IMR-90 (cell line): ENCODE measurements around the gene ARL14EPL. TPM values are rescaled to one million over a fixed set of nuclear protein-coding genes. Genes with fewer than 3 reads are reported as not detected.

Source experiments
- ATAC-seq: fragments of 200-7000 bp; cut with Tn5 transposase; 2 replicates; pipeline ENCODE4 v1.9.1; 2020; ENCODE audit warnings: low read depth, mild to moderate bottlenecking, moderate library complexity
- BruUV-seq: library from RNA; stranded (reverse); fragments of 400-500 nt; replicated peaks from 2 replicates; lab custom pipeline; 2021; lab: Mats Ljungman, UMichigan
- CTCF ChIA-PET: fragments of 300-600 bp; formaldehyde crosslinking; extraction: SDS; loops from one replicate; lab custom pipeline; 2021; ENCODE audit warnings: antibody characterized with exemption; lab: Yijun Ruan, JAX
- POLR2A ChIA-PET: fragments of 300-600 bp; sonication (Branson Sonifier 250); formaldehyde crosslinking; loops from one replicate; lab custom pipeline; 2022; ENCODE audit warnings: antibody characterized with exemption; ENCODE audit not compliant: unreplicated experiment; lab: Charles Lee
- DNase-seq: peaks from one replicate; pipeline ENCODE4 v3.0.0; 2013
- H2AFZ ChIP-seq: replicated peaks from 2 replicates; pipeline ENCODE3; 2013; ENCODE audit warnings: low read length, mild to moderate bottlenecking; ENCODE audit not compliant: poor library complexity
- H2AK5ac ChIP-seq: 2 replicates; pipeline ENCODE4 v1.6.1; 2013; ENCODE audit warnings: low read depth, low read length, inconsistent platforms
- H2AK9ac ChIP-seq: replicated peaks from 2 replicates; pipeline ENCODE3; 2013; ENCODE audit warnings: mild to moderate bottlenecking, low read depth, low read length, moderate library complexity; ENCODE audit not compliant: poor library complexity
- H2BK120ac ChIP-seq: 2 replicates; pipeline ENCODE4 v1.6.1; 2013; ENCODE audit warnings: low read depth, low read length, inconsistent platforms
- H2BK15ac ChIP-seq: 3 replicates; pipeline ENCODE4 v1.6.1; 2013; ENCODE audit warnings: low read depth, low read length, inconsistent platforms
- H2BK20ac ChIP-seq: 2 replicates; pipeline ENCODE4 v1.6.1; 2013; ENCODE audit warnings: low read depth, mild to moderate bottlenecking, inconsistent platforms, low read length, moderate library complexity
- H2BK5ac ChIP-seq: 2 replicates; pipeline ENCODE4 v1.6.1; 2013; ENCODE audit warnings: mild to moderate bottlenecking, low read depth, low read length, inconsistent platforms; ENCODE audit not compliant: poor library complexity, severe bottlenecking
- H3K14ac ChIP-seq: replicated peaks from 2 replicates; pipeline ENCODE4 v1.6.1; 2013; ENCODE audit warnings: low read depth, low read length, inconsistent platforms
- H3K18ac ChIP-seq: 2 replicates; pipeline ENCODE4 v1.6.1; 2013; ENCODE audit warnings: low read depth, low read length, control low read depth
- H3K23ac ChIP-seq: 2 replicates; pipeline ENCODE4 v1.6.1; 2013; ENCODE audit warnings: low read depth, low read length, inconsistent platforms
- H3K27ac ChIP-seq: 2 replicates; pipeline ENCODE4 v1.5.1; 2013; ENCODE audit warnings: mild to moderate bottlenecking, control low read depth, low read length; ENCODE audit not compliant: insufficient read depth
- H3K27me3 ChIP-seq: 2 replicates; pipeline ENCODE4 v1.6.1; 2013; ENCODE audit warnings: low read length; ENCODE audit not compliant: control insufficient read depth, insufficient read depth
- H3K36me3 ChIP-seq: 2 replicates; pipeline ENCODE4 v1.6.1; 2013; ENCODE audit warnings: low read length, mixed read lengths; ENCODE audit not compliant: control insufficient read depth, insufficient read depth
- H3K4ac ChIP-seq: 2 replicates; pipeline ENCODE4 v1.6.1; 2013; ENCODE audit warnings: low read depth, low read length, inconsistent platforms
- H3K4me1 ChIP-seq: 2 replicates; pipeline ENCODE4 v1.6.1; 2013; ENCODE audit warnings: low read length, mixed read lengths; ENCODE audit not compliant: control insufficient read depth, insufficient read depth
- H3K4me2 ChIP-seq: 2 replicates; pipeline ENCODE4 v1.6.1; 2013; ENCODE audit warnings: low read depth, mild to moderate bottlenecking, control low read depth, low read length, moderate library complexity
- H3K4me3 ChIP-seq: 2 replicates; pipeline ENCODE4 v1.5.1; 2013; ENCODE audit warnings: low read depth, mild to moderate bottlenecking, control low read depth, low read length, moderate library complexity; ENCODE audit not compliant: insufficient read depth
- H3K56ac ChIP-seq: 2 replicates; pipeline ENCODE4 v1.6.1; 2013; ENCODE audit warnings: low read length, inconsistent platforms; ENCODE audit not compliant: insufficient read depth; ENCODE audit errors: extremely low read depth
- H3K79me1 ChIP-seq, 2 experiments: 2 replicates each; pipeline ENCODE4 v1.6.1; 2013; ENCODE audit warnings: low read length in 2 of 2, inconsistent platforms in 1 of 2, low read depth in 1 of 2
- H3K9ac ChIP-seq: 2 replicates; pipeline ENCODE4 v1.6.1; 2013; ENCODE audit warnings: low read depth, low read length, control low read depth
- H3K9me1 ChIP-seq: 2 replicates; pipeline ENCODE4 v1.6.1; 2013; ENCODE audit warnings: low read length, inconsistent platforms; ENCODE audit not compliant: insufficient read depth
- H3K9me3 ChIP-seq: 2 replicates; pipeline ENCODE4 v1.6.1; 2013; ENCODE audit warnings: low read length; ENCODE audit not compliant: control insufficient read depth, insufficient read depth
- H4K20me1 ChIP-seq: 2 replicates; pipeline ENCODE4 v1.6.1; 2013; ENCODE audit warnings: low read length, inconsistent platforms; ENCODE audit not compliant: insufficient read depth
- H4K5ac ChIP-seq: 2 replicates; pipeline ENCODE4 v1.6.1; 2013; ENCODE audit warnings: mild to moderate bottlenecking, low read depth, low read length, control low read depth
- H4K8ac ChIP-seq, 2 experiments: 2 replicates each; pipeline ENCODE4 v1.6.1; 2013; ENCODE audit warnings: low read depth in 2 of 2, low read length in 2 of 2, control low read depth in 1 of 2, inconsistent platforms in 1 of 2
- H4K91ac ChIP-seq: 2 replicates; pipeline ENCODE4 v1.6.1; 2013; ENCODE audit warnings: low read depth, low read length, inconsistent platforms; ENCODE audit not compliant: insufficient read depth
- BHLHE40 ChIP-seq: fragments of 150-350 bp; IDR thresholded peaks from 2 replicates; pipeline ENCODE4 v1.6.1; 2016; ENCODE audit warnings: mild to moderate bottlenecking, low read depth, low read length
- CEBPB ChIP-seq: IDR thresholded peaks from 2 replicates; pipeline ENCODE4 v1.6.1; 2012; ENCODE audit warnings: low read depth, low read length, improper control_type of control experiment
- CHD1 ChIP-seq: IDR thresholded peaks from 2 replicates; pipeline ENCODE4 v1.6.1; 2012; ENCODE audit warnings: low read depth, low read length, improper control_type of control experiment
- ELK1 ChIP-seq: fragments of 150-350 bp; IDR thresholded peaks from 2 replicates; pipeline ENCODE4 v1.6.1; 2016; ENCODE audit warnings: low read depth, mild to moderate bottlenecking, low read length, moderate library complexity, borderline replicate concordance
- MAFK ChIP-seq: IDR thresholded peaks from 2 replicates; pipeline ENCODE4 v1.6.1; 2012; ENCODE audit warnings: low read depth, low read length, improper control_type of control experiment
- MXI1 ChIP-seq: IDR thresholded peaks from 2 replicates; pipeline ENCODE4 v1.6.1; 2012; ENCODE audit warnings: low read depth, mild to moderate bottlenecking, low read length, moderate library complexity, borderline replicate concordance
- NFE2L2 ChIP-seq: fragments of 150-350 bp; IDR thresholded peaks from 2 replicates; pipeline ENCODE4 v1.6.1; 2016; ENCODE audit warnings: low read depth, mild to moderate bottlenecking, low read length
- POLR2A ChIP-seq: IDR thresholded peaks from 2 replicates; pipeline ENCODE4 v1.6.1; 2012; ENCODE audit warnings: mild to moderate bottlenecking, low read depth, low read length
- RCOR1 ChIP-seq: IDR thresholded peaks from 2 replicates; pipeline ENCODE4 v1.6.1; 2012; ENCODE audit warnings: mild to moderate bottlenecking, low read length, improper control_type of control experiment; ENCODE audit not compliant: insufficient replicate concordance
- SMC3 ChIP-seq: fragments of 150-350 bp; IDR thresholded peaks from 2 replicates; pipeline ENCODE4 v1.6.1; 2016; ENCODE audit warnings: low read depth, mild to moderate bottlenecking, antibody characterized with exemption, low read length, moderate library complexity
- WGBS, 2 experiments: methylation state at CpG; one replicate each; pipeline versions ENCODE4 v1.1.5 to v1.1.7; 2013; ENCODE audit warnings: missing lambda C conversion rate in 2 of 2; ENCODE audit not compliant: insufficient read length in 1 of 2; ENCODE audit errors: extremely low coverage in 2 of 2; 5-methylcytosine and 5-hydroxymethylcytosine counted together
- dilution Hi-C: fragments of 300-500 bp; cut with HindIII; formaldehyde crosslinking; loops from one replicate; pipeline ENCODE4 v1.14.3; 2018; ENCODE audit warnings: low sequenced_read_pairs; ENCODE audit not compliant: unreplicated experiment
- in situ Hi-C: fragments of 300-500 bp; cut with MboI; formaldehyde crosslinking; loops from 3 replicates; pipeline ENCODE4 v1.14.3; 2019; ENCODE audit warnings: low sequenced_read_pairs, inconsistent platforms, mixed read lengths
- intact Hi-C: fragments of 100-400 bp; cut with micrococcal nuclease; formaldehyde crosslinking; loops from 2 replicates; pipeline ENCODE4 v1.10.0; 2022
- polyA plus RNA-seq, 3 experiments: library from polyadenylated mRNA; depleted of rRNA; stranded (reverse); fragments of >200 nt; gene quantifications; 2 replicates each; pipeline ENCODE4 v1.2.3, GENCODE V29; 2012; ENCODE audit warnings: low replicate concordance in 1 of 3
- total RNA-seq: library from RNA; depleted of rRNA; stranded (reverse); fragments of >200 nt; gene quantifications from 2 replicates; pipeline ENCODE4 v1.2.3, GENCODE V29; 2012
- TF ChIP-seq, protein P1 (sequence below): conservative IDR thresholded peaks from 2 replicates; pipeline ENCODE4 v1.5.1; 2012; ENCODE audit warnings: mild to moderate bottlenecking, low read depth, low read length, improper control_type of control experiment
- TF ChIP-seq, protein P2 (sequence below): fragments of 150-350 bp; IDR thresholded peaks from 2 replicates; pipeline ENCODE4 v1.6.1; 2017; ENCODE audit warnings: mild to moderate bottlenecking, antibody characterized with exemption, low read length, low read depth

Gene ARL14EPL
- total and polyA plus RNA-seq, 2 of the 4 experiments (the other 2 are of a cell fraction), result not detected

- H2BK5ac ChIP-seq, result no peak overlapping the region
- no peak overlapping the region for H3K4me3 ChIP-seq
- POLR2A ChIA-PET, result no interaction called here
- no peak overlapping the region for H2AK5ac ChIP-seq
- no peaks in the 10 kb centered on the region for H3K9me3 ChIP-seq
- intact Hi-C loops, result loop anchor here (1.0 to 2.0 kb wide), 4 partner anchors 54 to 398 kb away; partner anchors contain the start of genes AP3S1 and ATG12
- H2AFZ ChIP-seq, result no peak overlapping the region
- no peak overlapping the region for H4K5ac ChIP-seq
- no peak overlapping the region for H2BK20ac ChIP-seq
- DNase-seq, result no peak
- in situ Hi-C loops, result no loop called here
- H2BK120ac ChIP-seq, result no peak overlapping the region
- no peak overlapping the region for H2AK9ac ChIP-seq
- no peak overlapping the region for H3K23ac ChIP-seq
- no peak overlapping the region for H4K8ac ChIP-seq
- H3K9me1 ChIP-seq, result no peaks in the 10 kb centered on the region
- no peaks in the 10 kb centered on the region for H3K27me3 ChIP-seq
- dilution Hi-C loops, result no loop called here
- no peaks in the 10 kb centered on the region for H4K20me1 ChIP-seq
- no peak overlapping the region for H2BK15ac ChIP-seq
- H3K36me3 ChIP-seq, result no peaks in the 10 kb centered on the region
- H3K4ac ChIP-seq, result no peak overlapping the region
- no peaks in the 10 kb centered on the region for H3K79me1 ChIP-seq
- no peaks in the 10 kb centered on the region for H3K4me1 ChIP-seq
- CTCF ChIA-PET, result interaction anchor here (0.6 to 1.5 kb wide), 2 partner anchors 35 to 132 kb away, joined by 3 to 4 read pairs; no protein-coding TSS in a partner anchor
- no peak overlapping the region for H4K91ac ChIP-seq
- no peak overlapping the region for H3K27ac ChIP-seq
- H3K9ac ChIP-seq, result no peak overlapping the region
- no peak overlapping the region for H3K4me2 ChIP-seq
- no peak overlapping the region for H3K18ac ChIP-seq
- no peak overlapping the region for H3K14ac ChIP-seq
- ATAC-seq, result no peak
- no CpG with 5 or more reads among the region's 3 CpGs for WGBS, 2 experiments
- no peak overlapping the region for H3K56ac ChIP-seq
- BruUV-seq, result no TSS peak
- no peak for TF ChIP-seq RCOR1
- TF ChIP-seq NFE2L2, result no peak
- TF ChIP-seq, protein P1, sequence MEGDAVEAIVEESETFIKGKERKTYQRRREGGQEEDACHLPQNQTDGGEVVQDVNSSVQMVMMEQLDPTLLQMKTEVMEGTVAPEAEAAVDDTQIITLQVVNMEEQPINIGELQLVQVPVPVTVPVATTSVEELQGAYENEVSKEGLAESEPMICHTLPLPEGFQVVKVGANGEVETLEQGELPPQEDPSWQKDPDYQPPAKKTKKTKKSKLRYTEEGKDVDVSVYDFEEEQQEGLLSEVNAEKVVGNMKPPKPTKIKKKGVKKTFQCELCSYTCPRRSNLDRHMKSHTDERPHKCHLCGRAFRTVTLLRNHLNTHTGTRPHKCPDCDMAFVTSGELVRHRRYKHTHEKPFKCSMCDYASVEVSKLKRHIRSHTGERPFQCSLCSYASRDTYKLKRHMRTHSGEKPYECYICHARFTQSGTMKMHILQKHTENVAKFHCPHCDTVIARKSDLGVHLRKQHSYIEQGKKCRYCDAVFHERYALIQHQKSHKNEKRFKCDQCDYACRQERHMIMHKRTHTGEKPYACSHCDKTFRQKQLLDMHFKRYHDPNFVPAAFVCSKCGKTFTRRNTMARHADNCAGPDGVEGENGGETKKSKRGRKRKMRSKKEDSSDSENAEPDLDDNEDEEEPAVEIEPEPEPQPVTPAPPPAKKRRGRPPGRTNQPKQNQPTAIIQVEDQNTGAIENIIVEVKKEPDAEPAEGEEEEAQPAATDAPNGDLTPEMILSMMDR, result no peak
- TF ChIP-seq SMC3, result no peak
- TF ChIP-seq CEBPB, result no peak
- no peak for TF ChIP-seq CHD1
- TF ChIP-seq POLR2A, result no peak
- TF ChIP-seq, protein P2, sequence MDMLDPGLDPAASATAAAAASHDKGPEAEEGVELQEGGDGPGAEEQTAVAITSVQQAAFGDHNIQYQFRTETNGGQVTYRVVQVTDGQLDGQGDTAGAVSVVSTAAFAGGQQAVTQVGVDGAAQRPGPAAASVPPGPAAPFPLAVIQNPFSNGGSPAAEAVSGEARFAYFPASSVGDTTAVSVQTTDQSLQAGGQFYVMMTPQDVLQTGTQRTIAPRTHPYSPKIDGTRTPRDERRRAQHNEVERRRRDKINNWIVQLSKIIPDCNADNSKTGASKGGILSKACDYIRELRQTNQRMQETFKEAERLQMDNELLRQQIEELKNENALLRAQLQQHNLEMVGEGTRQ, result no peak
- no peak for TF ChIP-seq ELK1
- no peak for TF ChIP-seq MXI1
- no peak for TF ChIP-seq MAFK
- no peak for TF ChIP-seq BHLHE40
Measured at GRCh38 chr5:116032991-116033390, 719 bp downstream of the ARL14EPL start.
